Esophagus squamous epithelium (tissue), 4 donors: ENCODE data around the gene ATRNL1.

Source experiments
- CTCF ChIP-seq, 6 experiments: fragments of 450-650 bp in 4 of 6; fragments of 200-600 bp in 2 of 6; sonication (generic) in 2 of 6; IDR thresholded peaks; one replicate each; pipeline ENCODE4 v1.5.1; 2016 to 2019; ENCODE audit warnings: antibody characterized with exemption in 6 of 6, mild to moderate bottlenecking in 4 of 6, moderate library complexity in 4 of 6
- POLR2A ChIP-seq, 4 donors: fragments of 450-650 bp; IDR thresholded peaks; one replicate each; pipeline ENCODE4 v1.6.1; 2017; ENCODE audit warnings: antibody characterized with exemption in 4 of 4, mild to moderate bottlenecking in 4 of 4, moderate library complexity in 3 of 4

- no peak for TF ChIP-seq POLR2A (IDR thresholded peaks at IDR 0.05)
- no peak for TF ChIP-seq CTCF (IDR thresholded peaks at IDR 0.05)
These were observed 681.6 kb downstream of the ATRNL1 start for GRCh38 chr10:115774721-115775120.
